VCaP (cell line): ENCODE data around the gene PDCD1LG2.
"Not testable (repeated sequence)": the region's sequence is repeated elsewhere in the genome, so short reads cannot be mapped to it uniquely, and the experiment has no call there.

ENCODE experiments used
- H3K27ac ChIP-seq: fragments of 450-650 bp; 2 replicates; pipeline ENCODE4 v1.5.1; 2017
- CTCF ChIP-seq: fragments of 450-650 bp; conservative IDR thresholded peaks from 2 replicates; pipeline ENCODE4 v1.5.1; 2017; ENCODE audit warnings: mild to moderate bottlenecking, moderate library complexity

Gene PDCD1LG2

DNA sequence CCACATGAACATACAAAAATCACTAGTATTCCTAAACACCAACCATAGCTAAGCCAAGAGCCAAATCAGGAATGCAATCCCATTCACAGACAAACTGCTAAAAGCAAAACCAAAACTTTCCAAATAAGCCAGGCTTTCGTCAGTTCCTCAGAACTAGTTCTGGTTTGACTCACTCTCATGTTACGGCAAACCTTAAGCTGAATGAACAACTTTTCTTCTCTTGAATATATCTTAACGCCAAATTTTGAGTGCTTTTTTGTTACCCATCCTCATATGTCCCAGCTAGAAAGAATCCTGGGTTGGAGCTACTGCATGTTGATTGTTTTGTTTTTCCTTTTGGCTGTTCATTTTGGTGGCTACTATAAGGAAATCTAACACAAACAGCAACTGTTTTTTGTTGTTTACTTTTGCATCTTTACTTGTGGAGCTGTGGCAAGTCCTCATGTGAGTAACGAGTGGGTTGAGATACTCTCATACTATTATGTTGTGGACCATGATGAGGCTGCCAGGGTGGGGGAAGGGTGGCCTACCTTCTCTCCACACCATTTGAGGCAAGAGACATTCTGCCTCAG lies at the start of gene PDCD1LG2:
TSS of gene PDCD1LG2 (plus strand) at position 172 of the 572 bp plus-strand sequence. CDS start 12,016 bp downstream, outside the sequence.
- no peak within 1 kb of the TSS for H3K27ac ChIP-seq
- TF ChIP-seq CTCF = no peak

- not testable (repeated sequence) for H3K27ac ChIP-seq
Observed at GRCh38 chr9:5464831-5465330, 45.5 kb upstream of the PDCD1LG2 start.

DNA sequence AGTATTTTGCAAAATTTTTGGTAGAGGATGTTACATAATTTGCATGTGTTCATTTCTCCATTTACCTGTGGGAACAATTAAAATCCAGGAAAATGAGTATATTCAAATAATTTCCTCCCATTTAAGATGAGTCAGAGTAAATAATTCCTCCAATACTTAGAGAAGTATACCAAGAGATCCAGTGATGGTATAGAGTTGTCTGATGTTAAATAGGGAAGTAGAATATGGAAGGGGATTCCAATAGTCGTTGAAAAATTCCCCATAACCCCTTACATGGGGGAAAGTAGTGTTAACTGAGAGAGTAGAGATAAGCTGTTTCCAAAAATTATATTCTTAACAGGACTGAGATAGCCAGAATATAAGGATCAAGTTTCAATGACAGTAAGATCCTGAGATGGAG lies 44.3 kb upstream of the PDCD1LG2 start:
- TF ChIP-seq CTCF = no peak
- H3K27ac ChIP-seq = no peak overlapping the region

GRCh38 chr9:5466766-5467165 lies 43.6 kb upstream of the PDCD1LG2 start:
- H3K27ac ChIP-seq = no peak overlapping the region
- TF ChIP-seq CTCF = no peak

- TF ChIP-seq CTCF = no peak
- no peak overlapping the region for H3K27ac ChIP-seq
Observed at GRCh38 chr9:5468850-5469249, 41.5 kb upstream of the PDCD1LG2 start.

GRCh38 chr9:5470122-5470521 lies 40.2 kb upstream of the PDCD1LG2 start:
- H3K27ac ChIP-seq = no peak overlapping the region
- TF ChIP-seq CTCF = no peak

- H3K27ac ChIP-seq = no peak overlapping the region
- TF ChIP-seq CTCF = no peak
Observed at GRCh38 chr9:5470816-5471215, 39.5 kb upstream of the PDCD1LG2 start.

- H3K27ac ChIP-seq = not testable (repeated sequence)
Observed at GRCh38 chr9:5475611-5476010, 34.7 kb upstream of the PDCD1LG2 start.

DNA sequence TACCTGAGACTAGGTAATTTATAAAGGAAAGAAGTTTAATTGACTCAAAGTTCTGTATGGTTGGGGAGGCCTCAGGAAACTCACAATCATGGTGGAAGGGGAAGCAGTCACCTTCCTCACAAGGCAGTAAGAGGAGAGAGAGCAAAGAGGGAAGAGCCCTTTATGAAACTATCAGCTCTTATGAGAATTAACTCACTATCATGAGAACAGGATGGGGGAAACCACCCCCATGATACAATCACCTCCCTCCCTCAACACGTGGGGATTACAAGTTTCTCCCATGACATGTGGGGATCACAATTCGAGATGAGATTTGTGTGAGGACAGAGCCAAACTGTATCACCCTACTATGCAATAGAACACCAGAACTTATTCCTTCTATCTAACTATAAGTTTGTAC lies 32.1 kb upstream of the PDCD1LG2 start:
- no peak for TF ChIP-seq CTCF
- no peak overlapping the region for H3K27ac ChIP-seq
